ENCODE results near the gene FRAS1.

DNA sequence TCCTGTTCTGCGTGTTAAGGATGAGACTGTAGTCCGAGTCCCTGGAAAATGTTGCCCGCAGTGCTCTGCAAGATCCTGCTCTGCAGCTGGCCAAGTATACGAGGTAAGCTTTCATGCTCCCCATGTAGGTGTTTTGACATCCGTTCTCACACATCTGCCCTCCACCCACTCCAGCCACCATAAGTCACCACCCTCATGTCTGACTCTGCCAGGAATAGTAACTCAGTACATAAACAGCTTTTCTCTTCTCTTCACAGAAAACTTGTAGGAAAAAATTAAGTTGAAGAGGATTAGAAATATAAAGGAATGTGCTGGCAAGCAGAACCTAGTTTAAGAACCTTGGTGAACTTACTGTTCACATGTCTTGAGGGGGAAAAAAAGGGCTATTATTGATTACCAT is 207.9 kb downstream of the FRAS1 start:
- TF ChIP-seq, protein P1, sequence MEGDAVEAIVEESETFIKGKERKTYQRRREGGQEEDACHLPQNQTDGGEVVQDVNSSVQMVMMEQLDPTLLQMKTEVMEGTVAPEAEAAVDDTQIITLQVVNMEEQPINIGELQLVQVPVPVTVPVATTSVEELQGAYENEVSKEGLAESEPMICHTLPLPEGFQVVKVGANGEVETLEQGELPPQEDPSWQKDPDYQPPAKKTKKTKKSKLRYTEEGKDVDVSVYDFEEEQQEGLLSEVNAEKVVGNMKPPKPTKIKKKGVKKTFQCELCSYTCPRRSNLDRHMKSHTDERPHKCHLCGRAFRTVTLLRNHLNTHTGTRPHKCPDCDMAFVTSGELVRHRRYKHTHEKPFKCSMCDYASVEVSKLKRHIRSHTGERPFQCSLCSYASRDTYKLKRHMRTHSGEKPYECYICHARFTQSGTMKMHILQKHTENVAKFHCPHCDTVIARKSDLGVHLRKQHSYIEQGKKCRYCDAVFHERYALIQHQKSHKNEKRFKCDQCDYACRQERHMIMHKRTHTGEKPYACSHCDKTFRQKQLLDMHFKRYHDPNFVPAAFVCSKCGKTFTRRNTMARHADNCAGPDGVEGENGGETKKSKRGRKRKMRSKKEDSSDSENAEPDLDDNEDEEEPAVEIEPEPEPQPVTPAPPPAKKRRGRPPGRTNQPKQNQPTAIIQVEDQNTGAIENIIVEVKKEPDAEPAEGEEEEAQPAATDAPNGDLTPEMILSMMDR (IDR thresholded peaks at IDR 0.05; ENCODE audit: insufficient read depth, low read depth, low read length) = no peak
- TF ChIP-seq EZH2 (IDR thresholded peaks at IDR 0.05; ENCODE audit: insufficient read depth, low read length) = no peak
